HEK293T (cell line): ENCODE measurements around the gene CNKSR3.

ENCODE experiments used
- HDGF ChIP-seq: fragments of 450-650 bp; IDR thresholded peaks from 2 replicates; pipeline ENCODE4 v1.6.1; 2017; ENCODE audit warnings: antibody characterized with exemption, borderline replicate concordance
- NFRKB ChIP-seq: fragments of 450-650 bp; IDR thresholded peaks from 2 replicates; pipeline ENCODE4 v1.6.1; 2016; ENCODE audit warnings: mild to moderate bottlenecking, moderate library complexity

GRCh38 chr6:154535851-154536250 lies 25.4 kb upstream of the CNKSR3 start:
- no peak for TF ChIP-seq NFRKB
- TF ChIP-seq HDGF = no peak
